Adrenal gland (tissue), 5 donors: ENCODE data around the gene DPEP2.

Source experiments
- CTCF ChIP-seq, 6 experiments: fragments of 450-650 bp in 4 of 6; fragments of 200-600 bp in 2 of 6; sonication (generic) in 1 of 6; IDR thresholded peaks; 1 replicate in 5 of 6; 2 replicates in 1 of 6; pipeline versions ENCODE4 v1.5.1 to v1.8.0; 2016 to 2021; ENCODE audit warnings: antibody characterized with exemption in 6 of 6, mild to moderate bottlenecking in 2 of 6, moderate library complexity in 1 of 6
- POLR2A ChIP-seq, 2 donors: fragments of 450-650 bp; IDR thresholded peaks; one replicate each; pipeline ENCODE4 v1.6.1; 2017; ENCODE audit warnings: antibody characterized with exemption in 2 of 2, mild to moderate bottlenecking in 2 of 2, moderate library complexity in 1 of 2
- donor health status: DM: no; HTN: no; CAD: no.

GRCh38 chr16:67961551-67961957 is 37.7 kb downstream of the DPEP2 start:
- TF ChIP-seq POLR2A (IDR thresholded peaks at IDR 0.05): no peak
- TF ChIP-seq CTCF (IDR thresholded peaks at IDR 0.05): no peak
